Cardiac septum (tissue), 1 donor: ENCODE measurements around the gene POLN. TPM values are rescaled to one million over a fixed set of nuclear protein-coding genes. Genes with fewer than 3 reads are reported as not detected.
"Not testable (repeated sequence)": the region's sequence is repeated elsewhere in the genome, so short reads cannot be mapped to it uniquely, and the experiment has no call there.

Experiments used
- DNase-seq: peaks from one replicate; pipeline ENCODE4 v3.0.0-alpha.2; 2020; ENCODE audit warnings: low spot score
- intact Hi-C: fragments of 100-400 bp; cut with DNase I; formaldehyde crosslinking; loops from one replicate; pipeline ENCODE4 v1.14.0; 2022
- total RNA-seq: library from RNA; stranded (reverse); fragmentation: NEBNext Ultra II Directional; extraction: Animal tissue kit (Norgen Biotek cat#: 25700); gene quantifications from one replicate; pipeline ENCODE4 v1.2.1, GENCODE V29; 2021
- donor health status: DM: no; HTN: no; CAD: no.

Gene POLN
- total RNA-seq, 1 donor from 2014 or later: 2.3 TPM

- intact Hi-C loops: no loop called here
- no peak for DNase-seq
These were observed 34.8 kb upstream of the POLN start for GRCh38 chr4:2276581-2277325.

GRCh38 chr4:2275546-2276251 is 33.8 kb upstream of the POLN start:
- DNase-seq: no peak
- intact Hi-C loops: no loop called here

- intact Hi-C loops, DNase-seq: not testable (repeated sequence)
These were observed 33.1 kb upstream of the POLN start for GRCh38 chr4:2275044-2275397.

- intact Hi-C loops: no loop called here
- DNase-seq: no peak
These were observed 32.6 kb upstream of the POLN start for GRCh38 chr4:2274320-2275043.

- DNase-seq: no peak
- intact Hi-C loops: no loop called here
These were observed 31.9 kb upstream of the POLN start for GRCh38 chr4:2273657-2274319.

- DNase-seq: no peak
- intact Hi-C loops: no loop called here
These were observed 31.3 kb upstream of the POLN start for GRCh38 chr4:2273221-2273620.

GRCh38 chr4:2272828-2273120 is 30.9 kb upstream of the POLN start:
- intact Hi-C loops: no loop called here
- DNase-seq: no peak

GRCh38 chr4:2272026-2272827 is 30.3 kb upstream of the POLN start:
- intact Hi-C loops: no loop called here
- DNase-seq: no peak

GRCh38 chr4:2271279-2272025 is 29.5 kb upstream of the POLN start:
- DNase-seq: no peak
- intact Hi-C loops: no loop called here

GRCh38 chr4:2270341-2271165 is 28.6 kb upstream of the POLN start:
- intact Hi-C loops: no loop called here
- no peak for DNase-seq

- intact Hi-C loops: loop anchor here (5.0 kb wide), 1 partner anchor 83 kb away; no protein-coding TSS in a partner anchor
- DNase-seq: no peak
These were observed 27.8 kb upstream of the POLN start for GRCh38 chr4:2269618-2270163.

GRCh38 chr4:2269206-2269531 is 27.2 kb upstream of the POLN start:
- intact Hi-C loops: loop anchor here (5.0 kb wide), 1 partner anchor 83 kb away; no protein-coding TSS in a partner anchor

GRCh38 chr4:2268357-2269205 is 26.7 kb upstream of the POLN start:
- intact Hi-C loops: loop anchor here (5.0 kb wide), 1 partner anchor 84 kb away; no protein-coding TSS in a partner anchor
- no peak for DNase-seq

More at GRCh38 chr4:2269206-2269531, 27.2 kb upstream of the POLN start:
- no peak for DNase-seq

GRCh38 chr4:2267841-2268240 is 25.9 kb upstream of the POLN start:
- intact Hi-C loops: loop anchor here (2.0 to 5.0 kb wide), 2 partner anchors 84 to 145 kb away; no protein-coding TSS in a partner anchor

GRCh38 chr4:2267320-2267811 is 25.4 kb upstream of the POLN start:
- intact Hi-C loops: loop anchor here (2.0 to 5.0 kb wide), 2 partner anchors 85 to 145 kb away; no protein-coding TSS in a partner anchor
- no peak for DNase-seq

More at GRCh38 chr4:2267841-2268240, 25.9 kb upstream of the POLN start:
- no peak for DNase-seq

- intact Hi-C loops: loop anchor here (2.0 to 5.0 kb wide), 2 partner anchors 85 to 146 kb away; no protein-coding TSS in a partner anchor
These were observed 24.9 kb upstream of the POLN start for GRCh38 chr4:2266821-2267220.

More at GRCh38 chr4:2266821-2267220, 24.9 kb upstream of the POLN start:
- no peak for DNase-seq
